Hepatocyte (in vitro differentiated cells): Measurements from ENCODE around the gene DAB1. TPM values are rescaled to one million over a fixed set of nuclear protein-coding genes. Genes with fewer than 3 reads are reported as not detected.

ENCODE experiments used
- DNase-seq: peaks from one replicate; pipeline ENCODE4 v3.0.0-alpha.2; 2016; ENCODE audit warnings: low spot score
- H2AFZ ChIP-seq: fragments of 200-600 bp; sonication (generic); 2 replicates; pipeline ENCODE4 v1.6.0; 2016; ENCODE audit warnings: antibody characterized with exemption, mild to moderate bottlenecking
- H3K27ac ChIP-seq: fragments of 200-600 bp; sonication (generic); 2 replicates; pipeline ENCODE4 v1.5.1; 2016; ENCODE audit warnings: mild to moderate bottlenecking
- H3K27me3 ChIP-seq: fragments of 200-600 bp; sonication (generic); 2 replicates; pipeline ENCODE4 v1.6.1; 2016
- H3K36me3 ChIP-seq: fragments of 200-600 bp; sonication (generic); replicated peaks from 2 replicates; pipeline ENCODE4 v1.5.1; 2016; ENCODE audit warnings: low read depth; ENCODE audit not compliant: insufficient read depth
- H3K4me1 ChIP-seq: fragments of 200-600 bp; sonication (generic); 2 replicates; pipeline ENCODE4 v1.5.1; 2016; ENCODE audit warnings: mild to moderate bottlenecking, moderate library complexity; ENCODE audit not compliant: insufficient read depth
- H3K4me2 ChIP-seq: fragments of 200-600 bp; sonication (generic); 2 replicates; pipeline ENCODE4 v1.6.0; 2016
- H3K4me3 ChIP-seq: fragments of 200-600 bp; sonication (generic); 2 replicates; pipeline ENCODE4 v1.5.1; 2016; ENCODE audit warnings: mild to moderate bottlenecking
- H3K79me2 ChIP-seq: fragments of 200-600 bp; sonication (generic); 2 replicates; pipeline ENCODE4 v1.6.0; 2017; ENCODE audit warnings: mild to moderate bottlenecking
- H3K9me2 ChIP-seq: fragments of 200-600 bp; sonication (generic); replicated peaks from 2 replicates; pipeline ENCODE4 v1.6.0; 2017; ENCODE audit warnings: mild to moderate bottlenecking; ENCODE audit not compliant: insufficient read depth
- H3K9me3 ChIP-seq: fragments of 200-600 bp; sonication (generic); 2 replicates; pipeline ENCODE4 v1.5.1; 2016; ENCODE audit warnings: low read depth, mild to moderate bottlenecking
- H4K20me1 ChIP-seq: fragments of 200-600 bp; sonication (generic); 2 replicates; pipeline ENCODE4 v1.6.0; 2016; ENCODE audit warnings: mild to moderate bottlenecking; ENCODE audit not compliant: insufficient read depth, poor library complexity, severe bottlenecking
- CTCF ChIP-seq: fragments of 200-600 bp; sonication (generic); IDR thresholded peaks from 2 replicates; pipeline ENCODE4 v1.5.1; 2016; ENCODE audit warnings: antibody characterized with exemption, mild to moderate bottlenecking; ENCODE audit not compliant: poor library complexity
- EZH2 ChIP-seq: fragments of 200-600 bp; sonication (generic); IDR thresholded peaks from 2 replicates; pipeline ENCODE4 v1.6.1; 2016; ENCODE audit warnings: antibody characterized with exemption, mild to moderate bottlenecking, borderline replicate concordance
- EZH2phosphoT487 ChIP-seq: fragments of 200-600 bp; sonication (generic); IDR thresholded peaks from one replicate; pipeline ENCODE4 v1.6.1; 2018; ENCODE audit warnings: antibody characterized with exemption, mild to moderate bottlenecking, low read depth, moderate library complexity; ENCODE audit not compliant: unreplicated experiment, severe bottlenecking
- WGBS: methylation state at CpG from one replicate; pipeline ENCODE4 v1.1.6; 2016; ENCODE audit warnings: low lambda C conversion rate; ENCODE audit errors: missing lambda C conversion rate; 5-methylcytosine and 5-hydroxymethylcytosine counted together
- polyA plus RNA-seq: library from polyadenylated mRNA; unstranded; fragments of >200 nt; fragmentation: Nextera tagmentation; extraction: Ambion mirVana; gene quantifications from 2 replicates; pipeline ENCODE4 v1.2.1, GENCODE V29; 2016
- total RNA-seq: library from RNA; depleted of rRNA; stranded (reverse); fragments of >200 nt; gene quantifications from 2 replicates; pipeline ENCODE4 v1.2.3, GENCODE V29; 2014

Gene DAB1
- total and polyA plus RNA-seq, 2 experiments from 2014 or later, result 19.5 to 37.6 TPM

- no peaks in the 10 kb centered on the region for H4K20me1 ChIP-seq
- no peaks in the 10 kb centered on the region for H3K79me2 ChIP-seq
- peaks cover 18% of the 10 kb centered on the region for H3K4me1 ChIP-seq
- no peak for TF ChIP-seq CTCF
- no peak for TF ChIP-seq EZH2phosphoT487
- TF ChIP-seq EZH2, result no peak
- H2AFZ ChIP-seq, result no peak overlapping the region
- H3K27me3 ChIP-seq, result no peaks in the 10 kb centered on the region
- H3K4me3 ChIP-seq, result no peak overlapping the region
- no peak for DNase-seq
- H3K36me3 ChIP-seq, result no peaks in the 10 kb centered on the region
- H3K9me3 ChIP-seq, result no peaks in the 10 kb centered on the region
- 65% methylated on average over 7 of the region's 7 CpGs for WGBS
- no peak overlapping the region for H3K27ac ChIP-seq
- H3K9me2 ChIP-seq, result no peaks in the 10 kb centered on the region
- no peak overlapping the region for H3K4me2 ChIP-seq
Observed at GRCh38 chr1:57064379-57065140, 359.3 kb downstream of the DAB1 start.

GRCh38 chr1:57063406-57064125 is 360.3 kb downstream of the DAB1 start:
- no peaks in the 10 kb centered on the region for H3K9me3 ChIP-seq
- H3K79me2 ChIP-seq, result no peaks in the 10 kb centered on the region
- 90% methylated on average over 6 of the region's 6 CpGs for WGBS
- DNase-seq, result no peak
- H4K20me1 ChIP-seq, result no peaks in the 10 kb centered on the region
- no peak overlapping the region for H3K27ac ChIP-seq
- no peak overlapping the region for H3K4me3 ChIP-seq
- H3K4me1 ChIP-seq, result peaks cover 18% of the 10 kb centered on the region
- no peaks in the 10 kb centered on the region for H3K36me3 ChIP-seq
- no peak overlapping the region for H3K4me2 ChIP-seq
- no peaks in the 10 kb centered on the region for H3K9me2 ChIP-seq
- TF ChIP-seq CTCF, result no peak
- TF ChIP-seq EZH2phosphoT487, result no peak
- TF ChIP-seq EZH2, result no peak
- no peaks in the 10 kb centered on the region for H3K27me3 ChIP-seq
- H2AFZ ChIP-seq, result no peak overlapping the region

GRCh38 chr1:57061369-57061768 is 362.5 kb downstream of the DAB1 start:
- H3K27me3 ChIP-seq, result no peaks in the 10 kb centered on the region
- DNase-seq, result peak; percentile 37
- no peak overlapping the region for H3K4me3 ChIP-seq
- no peak overlapping the region for H3K4me2 ChIP-seq
- WGBS, result 62% methylated on average over 1 of the region's 1 CpG
- H3K79me2 ChIP-seq, result no peaks in the 10 kb centered on the region
- H3K9me2 ChIP-seq, result no peaks in the 10 kb centered on the region
- no peaks in the 10 kb centered on the region for H3K9me3 ChIP-seq
- H3K36me3 ChIP-seq, result no peaks in the 10 kb centered on the region
- H4K20me1 ChIP-seq, result no peaks in the 10 kb centered on the region
- no peak for TF ChIP-seq EZH2
- no peak for TF ChIP-seq EZH2phosphoT487
- peak; percentile 11 for TF ChIP-seq CTCF
- peaks cover 6% of the 10 kb centered on the region for H3K4me1 ChIP-seq
- no peak overlapping the region for H2AFZ ChIP-seq
- H3K27ac ChIP-seq, result no peak overlapping the region
